Sigmoid colon (tissue), 4 donors: Measurements from ENCODE around the gene NDRG2.

Source experiments
- POLR2A ChIP-seq, 2 donors: fragments of 450-650 bp; IDR thresholded peaks; one replicate each; pipeline ENCODE4 v1.6.1; 2016; ENCODE audit warnings: antibody characterized with exemption in 2 of 2, mild to moderate bottlenecking in 2 of 2, moderate library complexity in 2 of 2
- POLR2AphosphoS5 ChIP-seq, 4 donors: sonication (generic); formaldehyde crosslinking; IDR thresholded peaks; one replicate each; pipeline ENCODE4 v1.6.1; 2017; ENCODE audit warnings: antibody characterized with exemption in 4 of 4
- TF ChIP-seq, protein P1 (sequence below), 4 experiments: fragments of 450-650 bp in 3 of 4; fragments of 200-600 bp in 1 of 4; IDR thresholded peaks; one replicate each; pipeline ENCODE4 v1.5.1; 2016 to 2019; ENCODE audit warnings: antibody characterized with exemption in 4 of 4, mild to moderate bottlenecking in 3 of 4, moderate library complexity in 2 of 4

DNA sequence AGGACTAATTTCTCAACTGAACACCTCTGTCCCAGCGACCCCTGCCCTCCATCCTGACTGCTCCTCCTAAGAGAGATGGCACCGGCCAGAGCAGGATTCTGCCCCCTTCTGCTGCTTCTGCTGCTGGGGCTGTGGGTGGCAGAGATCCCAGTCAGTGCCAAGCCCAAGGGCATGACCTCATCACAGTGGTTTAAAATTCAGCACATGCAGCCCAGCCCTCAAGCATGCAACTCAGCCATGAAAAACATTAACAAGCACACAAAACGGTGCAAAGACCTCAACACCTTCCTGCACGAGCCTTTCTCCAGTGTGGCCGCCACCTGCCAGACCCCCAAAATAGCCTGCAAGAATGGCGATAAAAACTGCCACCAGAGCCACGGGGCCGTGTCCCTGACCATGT lies 18.1 kb upstream of the NDRG2 start:
- no peak for TF ChIP-seq POLR2A (IDR thresholded peaks at IDR 0.05)
- TF ChIP-seq, protein P1, sequence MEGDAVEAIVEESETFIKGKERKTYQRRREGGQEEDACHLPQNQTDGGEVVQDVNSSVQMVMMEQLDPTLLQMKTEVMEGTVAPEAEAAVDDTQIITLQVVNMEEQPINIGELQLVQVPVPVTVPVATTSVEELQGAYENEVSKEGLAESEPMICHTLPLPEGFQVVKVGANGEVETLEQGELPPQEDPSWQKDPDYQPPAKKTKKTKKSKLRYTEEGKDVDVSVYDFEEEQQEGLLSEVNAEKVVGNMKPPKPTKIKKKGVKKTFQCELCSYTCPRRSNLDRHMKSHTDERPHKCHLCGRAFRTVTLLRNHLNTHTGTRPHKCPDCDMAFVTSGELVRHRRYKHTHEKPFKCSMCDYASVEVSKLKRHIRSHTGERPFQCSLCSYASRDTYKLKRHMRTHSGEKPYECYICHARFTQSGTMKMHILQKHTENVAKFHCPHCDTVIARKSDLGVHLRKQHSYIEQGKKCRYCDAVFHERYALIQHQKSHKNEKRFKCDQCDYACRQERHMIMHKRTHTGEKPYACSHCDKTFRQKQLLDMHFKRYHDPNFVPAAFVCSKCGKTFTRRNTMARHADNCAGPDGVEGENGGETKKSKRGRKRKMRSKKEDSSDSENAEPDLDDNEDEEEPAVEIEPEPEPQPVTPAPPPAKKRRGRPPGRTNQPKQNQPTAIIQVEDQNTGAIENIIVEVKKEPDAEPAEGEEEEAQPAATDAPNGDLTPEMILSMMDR (IDR thresholded peaks at IDR 0.05) = no peak
- no peak for TF ChIP-seq POLR2AphosphoS5 (IDR thresholded peaks at IDR 0.05)
